HEK293 (cell line): Measurements from ENCODE around the gene NDUFS2.
A peak's percentile ranks its signal among the peaks of the same experiment; 100 is the strongest.

Experiments used
- BCL6B ChIP-seq: fragments of 450-650 bp; formaldehyde crosslinking; IDR thresholded peaks from 2 replicates; pipeline ENCODE4 v1.5.1; 2017; ENCODE audit warnings: missing biosample characterization, missing genetic modification characterization
- GLI2 ChIP-seq: fragments of 450-650 bp; formaldehyde crosslinking; IDR thresholded peaks from 2 replicates; pipeline ENCODE4; 2017; ENCODE audit warnings: missing biosample characterization, missing genetic modification characterization, low read depth, borderline replicate concordance
- HIC1 ChIP-seq: fragments of 450-650 bp; formaldehyde crosslinking; IDR thresholded peaks from 2 replicates; pipeline ENCODE4 v1.5.1; 2016; ENCODE audit warnings: missing biosample characterization, missing genetic modification characterization
- KLF1 ChIP-seq: fragments of 450-650 bp; formaldehyde crosslinking; IDR thresholded peaks from 2 replicates; pipeline ENCODE4 v1.5.1; 2016; ENCODE audit warnings: missing biosample characterization, missing genetic modification characterization
- KLF16 ChIP-seq: fragments of 450-650 bp; formaldehyde crosslinking; IDR thresholded peaks from 2 replicates; pipeline ENCODE4 v1.5.1; 2017; ENCODE audit warnings: missing biosample characterization, missing genetic modification characterization
- KLF8 ChIP-seq: fragments of 450-650 bp; formaldehyde crosslinking; IDR thresholded peaks from 2 replicates; pipeline ENCODE4 v1.5.1; 2016; ENCODE audit warnings: missing biosample characterization, missing genetic modification characterization
- OSR2 ChIP-seq: fragments of 450-650 bp; formaldehyde crosslinking; IDR thresholded peaks from 2 replicates; pipeline ENCODE4 v1.5.1; 2016; ENCODE audit warnings: missing biosample characterization, missing genetic modification characterization
- PRDM4 ChIP-seq: fragments of 450-650 bp; formaldehyde crosslinking; IDR thresholded peaks from 2 replicates; pipeline ENCODE4 v1.5.1; 2017; ENCODE audit warnings: missing biosample characterization, missing genetic modification characterization
- RBAK ChIP-seq: fragments of 450-650 bp; formaldehyde crosslinking; IDR thresholded peaks from 2 replicates; pipeline ENCODE4 v1.5.1; 2016; ENCODE audit warnings: missing biosample characterization, missing genetic modification characterization
- TRIM28 ChIP-seq: IDR thresholded peaks from 2 replicates; pipeline ENCODE4 v1.6.1; 2011; ENCODE audit warnings: low read length, control low read depth, borderline replicate concordance
- ZBTB1 ChIP-seq: fragments of 450-650 bp; formaldehyde crosslinking; IDR thresholded peaks from 2 replicates; pipeline ENCODE4 v1.5.1; 2016; ENCODE audit warnings: missing biosample characterization, missing genetic modification characterization
- ZBTB10 ChIP-seq: fragments of 450-650 bp; formaldehyde crosslinking; IDR thresholded peaks from 2 replicates; pipeline ENCODE4 v1.5.1; 2016; ENCODE audit warnings: missing biosample characterization, missing genetic modification characterization
- ZBTB20 ChIP-seq: fragments of 450-650 bp; formaldehyde crosslinking; IDR thresholded peaks from 2 replicates; pipeline ENCODE4 v1.5.1; 2016; ENCODE audit warnings: missing biosample characterization, missing genetic modification characterization
- ZBTB6 ChIP-seq: fragments of 450-650 bp; formaldehyde crosslinking; IDR thresholded peaks from 2 replicates; pipeline ENCODE4 v1.5.1; 2017; ENCODE audit warnings: missing biosample characterization, missing genetic modification characterization
- ZEB2 ChIP-seq: fragments of 450-650 bp; formaldehyde crosslinking; IDR thresholded peaks from 2 replicates; pipeline ENCODE4 v1.5.1; 2016; ENCODE audit warnings: missing biosample characterization, missing genetic modification characterization
- ZNF133 ChIP-seq: fragments of 450-650 bp; formaldehyde crosslinking; IDR thresholded peaks from 2 replicates; pipeline ENCODE4 v1.5.1; 2016; ENCODE audit warnings: missing biosample characterization, missing genetic modification characterization
- ZNF140 ChIP-seq: fragments of 450-650 bp; formaldehyde crosslinking; IDR thresholded peaks from 2 replicates; pipeline ENCODE4 v1.5.1; 2016; ENCODE audit warnings: missing biosample characterization, missing genetic modification characterization
- ZNF146 ChIP-seq: fragments of 450-650 bp; formaldehyde crosslinking; IDR thresholded peaks from 2 replicates; pipeline ENCODE4 v1.5.1; 2016; ENCODE audit warnings: missing biosample characterization, missing genetic modification characterization
- ZNF169 ChIP-seq: fragments of 450-650 bp; formaldehyde crosslinking; IDR thresholded peaks from 2 replicates; pipeline ENCODE4 v1.5.1; 2016; ENCODE audit warnings: missing biosample characterization, missing genetic modification characterization
- ZNF174 ChIP-seq: fragments of 450-650 bp; formaldehyde crosslinking; IDR thresholded peaks from 2 replicates; pipeline ENCODE4 v1.5.0; 2017; ENCODE audit warnings: missing biosample characterization, mild to moderate bottlenecking, missing genetic modification characterization
- ZNF175 ChIP-seq: fragments of 450-650 bp; formaldehyde crosslinking; IDR thresholded peaks from 2 replicates; pipeline ENCODE4 v1.5.1; 2016; ENCODE audit warnings: missing biosample characterization, missing genetic modification characterization
- ZNF24 ChIP-seq: fragments of 450-650 bp; formaldehyde crosslinking; IDR thresholded peaks from 2 replicates; pipeline ENCODE4 v1.5.1; 2016; ENCODE audit warnings: missing biosample characterization, missing genetic modification characterization
- ZNF274 ChIP-seq, 2 experiments: fragments of 200-500 bp in 1 of 2; fragments of 450-650 bp in 1 of 2; sonication (Bioruptor generic) in 1 of 2; formaldehyde crosslinking in 1 of 2; IDR thresholded peaks; 2 replicates each; pipeline versions ENCODE4 v1.5.1 to v1.6.1; 2014 to 2016; ENCODE audit warnings: borderline replicate concordance in 1 of 2, inconsistent platforms in 1 of 2, low read length in 1 of 2, missing biosample characterization in 1 of 2, missing genetic modification characterization in 1 of 2
- ZNF302 ChIP-seq: fragments of 450-650 bp; formaldehyde crosslinking; IDR thresholded peaks from 2 replicates; pipeline ENCODE4 v1.5.1; 2016; ENCODE audit warnings: missing biosample characterization, missing genetic modification characterization, low read depth
- ZNF341 ChIP-seq: fragments of 450-650 bp; formaldehyde crosslinking; IDR thresholded peaks from 2 replicates; pipeline ENCODE4; 2016; ENCODE audit warnings: low read depth, missing biosample characterization, missing genetic modification characterization
- ZNF37A ChIP-seq: fragments of 450-650 bp; IDR thresholded peaks from 2 replicates; pipeline ENCODE4 v1.5.1; 2018; ENCODE audit warnings: missing biosample characterization, missing genetic modification characterization
- ZNF394 ChIP-seq: fragments of 450-650 bp; formaldehyde crosslinking; IDR thresholded peaks from 2 replicates; pipeline ENCODE4 v1.5.1; 2016; ENCODE audit warnings: missing biosample characterization, missing genetic modification characterization, mild to moderate bottlenecking, moderate library complexity, borderline replicate concordance
- ZNF416 ChIP-seq: fragments of 450-650 bp; formaldehyde crosslinking; IDR thresholded peaks from 2 replicates; pipeline ENCODE4 v1.5.1; 2016; ENCODE audit warnings: missing biosample characterization, missing genetic modification characterization
- ZNF548 ChIP-seq: fragments of 450-650 bp; formaldehyde crosslinking; IDR thresholded peaks from 2 replicates; pipeline ENCODE4 v1.5.1; 2016; ENCODE audit warnings: missing biosample characterization, missing genetic modification characterization
- ZNF621 ChIP-seq: fragments of 450-650 bp; formaldehyde crosslinking; IDR thresholded peaks from 2 replicates; pipeline ENCODE4 v1.5.1; 2017; ENCODE audit warnings: missing biosample characterization, missing genetic modification characterization
- ZNF777 ChIP-seq: fragments of 450-650 bp; formaldehyde crosslinking; IDR thresholded peaks from 2 replicates; pipeline ENCODE4 v1.5.1; 2017; ENCODE audit warnings: missing biosample characterization, missing genetic modification characterization, borderline replicate concordance

Gene NDUFS2

GRCh38 chr1:161177112-161177935 lies 24.8 kb upstream of the NDUFS2 start, which contains the start of gene B4GALT3 (continued):
- TF ChIP-seq ZNF394 (peak; percentile 71), BCL6B (tag by site-specific recombination) (no peak), ZNF175 (tag by site-specific recombination) (no peak), KLF1 (tag by site-specific recombination) (peak; percentile 90), OSR2 (peak; percentile 78), ZNF341 (peak; percentile 71), TRIM28 (no peak; the same call in none of the 2 replicates), ZBTB1 (no peak), ZNF169 (tag by site-specific recombination) (no peak), HIC1 (0 out of 2 replicates have a peak, but pooled peaks have one; percentile 48), ZNF146 (tag by site-specific recombination) (no peak; the same call in 1 of the 2 replicates), KLF16 (tag by site-specific recombination) (peak; percentile 96), ZNF174 (tag by site-specific recombination) (no peak), ZBTB10 (tag by site-specific recombination) (no peak; the same call in 1 of the 2 replicates), PRDM4 (peak; percentile 64; the same call in 1 of the 2 replicates), ZNF302 (no peak), ZBTB20 (tag by site-specific recombination) (peak; percentile 64; the same call in 1 of the 2 replicates), ZNF416 (tag by site-specific recombination) (no peak), ZNF621 (tag by site-specific recombination) (no peak), ZNF548 (tag by site-specific recombination) (no peak), ZNF37A (no peak), ZNF24 (tag by site-specific recombination) (peak; percentile 67), KLF8 (peak; percentile 95), ZNF274 (IDR thresholded peaks at IDR 0.05; ENCODE audit: low read length) (no peak), ZNF274 (tag by site-specific recombination; IDR thresholded peaks at IDR 0.05; ENCODE audit: borderline replicate concordance) (no peak), GLI2 (tag by site-specific recombination) (no peak), ZBTB6 (peak; percentile 74), ZNF777 (tag by site-specific recombination) (peak; percentile 59; the same call in 1 of the 2 replicates), ZNF140 (no peak), ZNF133 (tag by site-specific recombination) (no peak), ZEB2 (tag by site-specific recombination) (peak; percentile 84), RBAK (tag by site-specific recombination) (no peak)
